Gastroesophageal sphincter (tissue), 4 donors: ENCODE data around the gene PFKFB4. TPM values are rescaled to one million over a fixed set of nuclear protein-coding genes. Genes with fewer than 3 reads are reported as not detected.
"Not testable (repeated sequence)": the region's sequence is repeated elsewhere in the genome, so short reads cannot be mapped to it uniquely, and the experiment has no call there.

Source experiments
- ATAC-seq: fragments of 150-250 bp; one replicate; pipeline ENCODE4 v1.9.1; 2016; ENCODE audit warnings: mild to moderate bottlenecking, moderate library complexity
- H3K27ac ChIP-seq, 4 donors: fragments of 200-600 bp; sonication (generic) in 3 of 4; 1 replicate in 3 of 4; 2 replicates in 1 of 4; pipeline ENCODE4 v1.5.1; 2016 to 2019
- H3K27me3 ChIP-seq: fragments of 200-600 bp; sonication (generic); one replicate; pipeline ENCODE4 v1.5.1; 2019
- H3K36me3 ChIP-seq, 2 donors: fragments of 200-600 bp; sonication (generic); one replicate each; pipeline ENCODE4 v1.5.1; 2019; ENCODE audit warnings: control low read depth in 1 of 2
- H3K4me1 ChIP-seq, 3 donors: fragments of 200-600 bp; sonication (generic); 1 replicate in 2 of 3; 2 replicates in 1 of 3; pipeline ENCODE4 v1.5.1; 2016 to 2019; ENCODE audit warnings: control low read depth in 2 of 3
- H3K4me3 ChIP-seq, 2 donors: fragments of 200-600 bp; sonication (generic); one replicate each; pipeline ENCODE4 v1.5.1; 2019; ENCODE audit warnings: mild to moderate bottlenecking in 1 of 2, moderate library complexity in 1 of 2
- H3K9me3 ChIP-seq, 3 donors: fragments of 200-600 bp; sonication (generic); one replicate each; pipeline ENCODE4 v1.5.1; 2017 to 2019; ENCODE audit warnings: control low read depth in 2 of 3
- CTCF ChIP-seq, 4 experiments: fragments of 200-600 bp in 2 of 4; fragments of 450-650 bp in 2 of 4; sonication (generic) in 1 of 4; IDR thresholded peaks; one replicate each; pipeline ENCODE4 v1.5.1; 2017 to 2019; ENCODE audit warnings: antibody characterized with exemption in 4 of 4, mild to moderate bottlenecking in 2 of 4, moderate library complexity in 2 of 4
- EP300 ChIP-seq: sonication (generic); formaldehyde crosslinking; IDR thresholded peaks from one replicate; pipeline ENCODE4 v1.6.1; 2017; ENCODE audit warnings: antibody characterized with exemption, mild to moderate bottlenecking
- POLR2A ChIP-seq, 2 donors: fragments of 450-650 bp; IDR thresholded peaks; one replicate each; pipeline ENCODE4 v1.6.1; 2017; ENCODE audit warnings: antibody characterized with exemption in 2 of 2, mild to moderate bottlenecking in 2 of 2, moderate library complexity in 1 of 2
- POLR2AphosphoS5 ChIP-seq: sonication (generic); formaldehyde crosslinking; IDR thresholded peaks from one replicate; pipeline ENCODE4 v1.6.1; 2017; ENCODE audit warnings: antibody characterized with exemption
- WGBS, 2 donors: methylation state at CpG; one replicate each; pipeline ENCODE4 v1.1.5; 2018; ENCODE audit warnings: low coverage in 1 of 2; 5-methylcytosine and 5-hydroxymethylcytosine counted together
- total RNA-seq, 4 donors: library from RNA; depleted of rRNA; stranded (reverse); fragments of >200 nt; gene quantifications; one replicate each; pipeline ENCODE4 v1.1.0, GENCODE V29; 2016

The PFKFB4 gene
- total RNA-seq, 4 donors from 2014 or later, result 1.8 to 2.9 (median 2.4) TPM

DNA sequence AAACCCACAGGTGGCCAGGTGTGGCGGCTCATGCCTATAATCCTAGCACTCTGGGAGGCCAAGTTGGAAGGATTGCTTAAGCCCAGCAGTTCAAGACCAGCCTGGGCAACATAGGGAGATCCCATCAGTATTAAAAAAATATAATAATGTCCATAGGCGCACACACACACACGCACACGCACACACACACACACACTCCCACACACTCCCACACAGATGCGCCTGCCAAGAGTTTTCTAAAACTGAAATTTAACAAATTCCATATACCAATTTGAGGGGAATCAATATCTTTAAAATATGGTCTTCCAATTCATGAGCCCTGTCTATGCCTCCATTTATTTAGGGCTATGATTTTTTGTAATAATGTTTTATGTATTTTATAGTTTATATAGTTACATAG lies 69.7 kb downstream of the PFKFB4 start:
- no peak for ATAC-seq
- WGBS, 2 donors, result 84 to 93% methylated on average over 5 of the region's 5 CpGs
- H3K27me3 ChIP-seq, result no peaks in the 10 kb centered on the region
- no peaks in the 10 kb centered on the region for H3K4me1 ChIP-seq
- no peaks in the 10 kb centered on the region for H3K36me3 ChIP-seq
- H3K4me3 ChIP-seq, result no peak overlapping the region
- H3K9me3 ChIP-seq, result no peaks in the 10 kb centered on the region
- H3K27ac ChIP-seq, result no peak overlapping the region
- TF ChIP-seq CTCF (IDR thresholded peaks at IDR 0.05), result no peak
- no peak for TF ChIP-seq POLR2AphosphoS5
- TF ChIP-seq POLR2A (IDR thresholded peaks at IDR 0.05), result no peak
- TF ChIP-seq EP300, result no peak

GRCh38 chr3:48482822-48483221 lies 73.8 kb downstream of the PFKFB4 start:
- not testable (repeated sequence) for ATAC-seq, H3K27ac ChIP-seq, H3K4me1 ChIP-seq, H3K9me3 ChIP-seq, H3K27me3 ChIP-seq, H3K4me3 ChIP-seq
- peaks cover 0 to 19% of the 10 kb centered on the region in 2 donors for H3K36me3 ChIP-seq
- 86 to 100% methylated on average over 1 to 2 of the region's 6 CpGs for WGBS, 2 donors

- H3K4me3 ChIP-seq, H3K27me3 ChIP-seq, H3K9me3 ChIP-seq, ATAC-seq, H3K4me1 ChIP-seq, H3K27ac ChIP-seq: not testable (repeated sequence)
- H3K36me3 ChIP-seq, result peaks cover 0 to 35% of the 10 kb centered on the region in 2 donors
- 95 to 97% methylated on average over 5 to 9 of the region's 11 CpGs for WGBS, 2 donors
Observed at GRCh38 chr3:48480891-48481290, 75.7 kb downstream of the PFKFB4 start.

DNA sequence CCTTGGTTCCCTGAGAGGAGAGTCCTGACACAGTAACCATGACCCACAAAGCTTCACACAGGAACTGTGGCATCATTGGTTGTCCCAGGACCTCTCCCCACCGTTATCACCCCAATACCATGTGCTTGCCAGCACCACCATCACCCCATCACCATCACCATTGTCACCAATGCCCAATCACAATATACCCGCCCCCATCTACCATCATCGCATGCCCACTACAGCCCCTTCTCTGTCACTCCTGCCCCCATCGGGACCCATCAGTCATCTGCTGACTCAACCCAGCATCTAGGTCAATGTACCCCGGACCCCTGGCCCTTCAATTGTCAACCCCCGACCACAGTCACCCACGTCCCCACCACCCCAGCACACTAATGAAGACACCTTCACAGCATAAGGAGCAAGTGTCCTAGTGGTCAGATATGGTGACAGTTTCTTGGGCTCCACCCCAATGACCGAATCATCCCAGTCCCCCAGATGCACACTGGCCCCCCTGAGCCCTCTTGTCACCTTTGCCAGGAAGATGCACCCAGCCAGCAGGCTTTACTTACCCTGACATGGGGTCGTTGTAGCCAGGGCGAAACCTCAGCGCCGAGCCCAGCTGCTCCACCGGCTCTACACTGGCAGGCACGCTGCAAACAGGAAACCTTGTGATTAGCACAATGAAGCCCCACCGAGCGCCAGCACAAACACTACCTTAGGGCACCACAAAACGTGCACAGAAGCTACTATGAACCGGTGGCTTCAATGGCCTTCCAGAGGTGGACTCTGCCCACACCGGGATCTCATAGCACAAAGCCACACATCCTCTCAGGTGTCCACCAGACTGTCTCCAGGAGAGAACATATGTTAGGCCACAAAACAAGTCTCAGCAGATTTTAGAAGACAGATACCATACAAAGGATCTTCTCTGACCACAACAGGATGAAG lies 77.7 kb downstream of the PFKFB4 start:
- Histone ChIP-seq H3K36me3 (peaks cover 0 to 35% of the 10 kb centered on the region in 2 donors), H3K27ac (peak overlapping the region in 1 of 4 donors; percentile 13), H3K4me3 (no peak overlapping the region), H3K4me1 (peaks cover 0 to 2% (median 0%) of the 10 kb centered on the region in 3 donors), H3K27me3 (no peaks in the 10 kb centered on the region), H3K9me3 (no peaks in the 10 kb centered on the region)
- no peak for ATAC-seq
- 84% methylated on average over 9 of the region's 19 CpGs for WGBS, 2 donors
- TF ChIP-seq CTCF (IDR thresholded peaks at IDR 0.05), result no peak
- no peak for TF ChIP-seq EP300
- TF ChIP-seq POLR2A (IDR thresholded peaks at IDR 0.05), result no peak
- TF ChIP-seq POLR2AphosphoS5, result no peak

DNA sequence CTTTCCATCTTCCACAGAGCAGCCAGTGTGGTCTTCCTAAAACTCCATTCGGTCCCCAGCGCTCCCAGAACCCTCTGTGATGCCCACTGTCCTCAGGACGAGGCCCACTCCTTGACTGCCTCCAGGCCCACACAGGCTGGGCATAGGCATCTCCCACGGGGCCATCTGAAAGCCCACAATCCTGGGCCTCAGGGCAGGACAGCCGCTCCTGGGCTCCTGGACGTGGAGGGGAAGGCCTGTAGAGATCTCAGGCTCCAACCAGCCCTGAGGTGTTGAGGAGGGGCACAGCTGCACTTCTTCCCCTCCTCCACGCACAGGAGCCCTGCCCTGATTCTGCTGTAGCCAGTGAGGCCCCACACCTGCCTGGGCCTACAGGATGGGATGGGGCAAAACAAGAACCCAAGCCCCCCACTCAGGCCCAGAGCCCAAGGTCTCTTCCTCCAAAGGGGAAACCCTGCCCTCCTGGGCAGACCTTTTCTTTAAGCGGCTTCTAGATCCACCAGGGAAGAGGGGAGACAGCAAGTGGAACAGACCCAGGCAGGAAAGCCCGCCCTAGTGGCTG lies 78.6 kb downstream of the PFKFB4 start:
- H3K27ac ChIP-seq, result peak overlapping the region in 1 of 4 donors; percentile 13
- no peak for ATAC-seq
- H3K9me3 ChIP-seq, result no peaks in the 10 kb centered on the region
- H3K4me3 ChIP-seq, result no peak overlapping the region
- 55% methylated on average over 2 of the region's 9 CpGs; no CpG with 5 or more reads in 1 of the 2 donors for WGBS, 2 donors
- H3K36me3 ChIP-seq, result peaks cover 0 to 35% of the 10 kb centered on the region in 2 donors
- peaks cover 0 to 11% (median 5%) of the 10 kb centered on the region in 3 donors for H3K4me1 ChIP-seq
- H3K27me3 ChIP-seq, result no peaks in the 10 kb centered on the region
- no peak for TF ChIP-seq POLR2A (IDR thresholded peaks at IDR 0.05)
- TF ChIP-seq EP300, result no peak
- TF ChIP-seq POLR2AphosphoS5, result no peak
- no peak for TF ChIP-seq CTCF (IDR thresholded peaks at IDR 0.05)
